ENCODE measurements around the gene GPR173. TPM values are rescaled to one million over a fixed set of nuclear protein-coding genes. Genes with fewer than 3 reads are reported as not detected.

The GPR173 gene
- total RNA-seq, 1 donor, result 2.5 TPM

GRCh38 chrX:53005327-53005726 lies 43.3 kb upstream of the GPR173 start:
- TF ChIP-seq, protein P1, sequence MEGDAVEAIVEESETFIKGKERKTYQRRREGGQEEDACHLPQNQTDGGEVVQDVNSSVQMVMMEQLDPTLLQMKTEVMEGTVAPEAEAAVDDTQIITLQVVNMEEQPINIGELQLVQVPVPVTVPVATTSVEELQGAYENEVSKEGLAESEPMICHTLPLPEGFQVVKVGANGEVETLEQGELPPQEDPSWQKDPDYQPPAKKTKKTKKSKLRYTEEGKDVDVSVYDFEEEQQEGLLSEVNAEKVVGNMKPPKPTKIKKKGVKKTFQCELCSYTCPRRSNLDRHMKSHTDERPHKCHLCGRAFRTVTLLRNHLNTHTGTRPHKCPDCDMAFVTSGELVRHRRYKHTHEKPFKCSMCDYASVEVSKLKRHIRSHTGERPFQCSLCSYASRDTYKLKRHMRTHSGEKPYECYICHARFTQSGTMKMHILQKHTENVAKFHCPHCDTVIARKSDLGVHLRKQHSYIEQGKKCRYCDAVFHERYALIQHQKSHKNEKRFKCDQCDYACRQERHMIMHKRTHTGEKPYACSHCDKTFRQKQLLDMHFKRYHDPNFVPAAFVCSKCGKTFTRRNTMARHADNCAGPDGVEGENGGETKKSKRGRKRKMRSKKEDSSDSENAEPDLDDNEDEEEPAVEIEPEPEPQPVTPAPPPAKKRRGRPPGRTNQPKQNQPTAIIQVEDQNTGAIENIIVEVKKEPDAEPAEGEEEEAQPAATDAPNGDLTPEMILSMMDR (IDR thresholded peaks at IDR 0.05; ENCODE audit: insufficient read depth, low read length), result no peak
- no peak overlapping the region for H3K4me3 ChIP-seq (ENCODE audit: low read depth, low read length)
- peak; percentile 33 for DNase-seq (ENCODE audit: low read depth)

GRCh38 chrX:53009032-53009431 lies 39.6 kb upstream of the GPR173 start:
- TF ChIP-seq, protein P1 (IDR thresholded peaks at IDR 0.05; ENCODE audit: insufficient read depth, low read length), result no peak
- no peak overlapping the region for H3K4me3 ChIP-seq (ENCODE audit: low read depth, low read length)
- no peak for DNase-seq (ENCODE audit: low read depth)

DNA sequence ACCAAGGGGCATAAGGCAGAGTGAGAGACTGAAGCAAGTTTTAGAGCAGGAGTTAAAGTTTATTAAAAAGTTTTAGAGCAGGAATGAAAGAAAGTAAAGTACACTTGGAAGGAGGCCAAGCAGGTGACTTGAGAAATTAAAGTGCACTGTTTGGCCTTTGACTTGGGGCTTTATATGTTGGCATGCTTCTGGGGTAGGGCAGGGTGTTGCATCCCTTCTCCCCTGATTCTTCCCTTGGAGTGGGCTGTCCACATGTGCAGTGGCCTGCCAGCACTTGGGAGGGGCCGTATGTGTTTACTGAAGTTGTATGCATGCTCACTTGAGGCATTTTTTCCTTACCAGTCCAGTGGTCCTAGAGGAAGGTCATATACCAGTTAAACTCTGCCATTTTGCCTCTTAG lies 35.3 kb upstream of the GPR173 start:
- H3K4me3 ChIP-seq (ENCODE audit: low read depth, low read length), result no peak overlapping the region
- TF ChIP-seq, protein P1 (IDR thresholded peaks at IDR 0.05; ENCODE audit: insufficient read depth, low read length), result no peak
- no peak for DNase-seq (ENCODE audit: low read depth)

DNA sequence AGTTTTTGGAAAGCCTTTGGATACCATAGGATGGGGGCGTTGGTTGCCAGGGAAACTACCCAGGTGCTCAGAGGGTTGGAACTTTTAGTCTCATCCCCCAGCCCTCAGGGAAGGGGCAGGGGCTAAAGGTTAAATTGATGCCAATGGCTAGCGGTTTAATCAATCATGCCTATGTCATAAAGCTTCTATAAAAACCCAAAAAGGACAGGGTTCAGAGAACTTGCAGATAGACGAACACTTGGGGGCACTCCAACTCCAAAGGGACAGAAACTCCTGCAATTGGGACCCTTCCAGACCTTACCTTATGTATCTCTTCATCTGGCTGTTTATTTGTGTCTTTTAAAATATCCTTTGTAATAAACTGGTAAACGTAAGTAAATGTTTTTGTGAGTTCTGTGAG lies 30.0 kb upstream of the GPR173 start:
- H3K4me3 ChIP-seq (ENCODE audit: low read depth, low read length), result no peak overlapping the region
- TF ChIP-seq, protein P1 (IDR thresholded peaks at IDR 0.05; ENCODE audit: insufficient read depth, low read length), result no peak
- DNase-seq (ENCODE audit: low read depth), result peak; percentile 18

- TF ChIP-seq, protein P1 (IDR thresholded peaks at IDR 0.05; ENCODE audit: insufficient read depth, low read length), result no peak
- H3K4me3 ChIP-seq (ENCODE audit: low read depth, low read length), result no peak overlapping the region
These were observed 26.2 kb upstream of the GPR173 start for GRCh38 chrX:53022381-53022780.

DNA sequence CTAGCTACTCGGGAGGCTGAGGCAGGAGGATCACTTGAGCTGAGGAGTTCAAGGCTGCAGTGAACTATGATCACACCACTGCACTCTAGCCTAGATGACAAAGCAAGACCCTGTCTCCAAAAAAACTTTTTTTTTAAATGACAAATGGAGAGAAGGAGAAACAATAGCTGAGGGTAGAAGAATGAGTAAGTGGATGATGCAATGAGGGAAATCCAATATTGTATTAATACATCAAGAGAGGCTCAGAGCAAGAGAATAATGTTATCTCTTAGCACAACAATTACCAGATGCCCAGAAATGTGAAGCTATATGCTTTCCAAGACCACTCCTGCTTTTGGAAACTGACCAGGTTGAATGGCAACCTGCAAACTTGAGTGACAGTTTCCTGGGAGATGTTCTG lies 19.9 kb upstream of the GPR173 start:
- TF ChIP-seq, protein P1 (IDR thresholded peaks at IDR 0.05; ENCODE audit: insufficient read depth, low read length), result no peak
- peak; percentile 78 for DNase-seq (ENCODE audit: low read depth)
- no peak overlapping the region for H3K4me3 ChIP-seq (ENCODE audit: low read depth, low read length)

More at GRCh38 chrX:53022381-53022780, 26.2 kb upstream of the GPR173 start:
- DNase-seq (ENCODE audit: low read depth), result no peak

GRCh38 chrX:53031380-53031779 lies 17.2 kb upstream of the GPR173 start:
- DNase-seq (ENCODE audit: low read depth), result no peak
- H3K4me3 ChIP-seq (ENCODE audit: low read depth, low read length), result no peak overlapping the region
- TF ChIP-seq, protein P1 (IDR thresholded peaks at IDR 0.05; ENCODE audit: insufficient read depth, low read length), result no peak
